Measurements from ENCODE around the gene VDAC1. TPM values are rescaled to one million over a fixed set of nuclear protein-coding genes. Genes with fewer than 3 reads are reported as not detected.
"Not testable (repeated sequence)": the region's sequence is repeated elsewhere in the genome, so short reads cannot be mapped to it uniquely, and the experiment has no call there.

The VDAC1 gene
- total RNA-seq, 1 donor from 2014 or later: 116 TPM

DNA sequence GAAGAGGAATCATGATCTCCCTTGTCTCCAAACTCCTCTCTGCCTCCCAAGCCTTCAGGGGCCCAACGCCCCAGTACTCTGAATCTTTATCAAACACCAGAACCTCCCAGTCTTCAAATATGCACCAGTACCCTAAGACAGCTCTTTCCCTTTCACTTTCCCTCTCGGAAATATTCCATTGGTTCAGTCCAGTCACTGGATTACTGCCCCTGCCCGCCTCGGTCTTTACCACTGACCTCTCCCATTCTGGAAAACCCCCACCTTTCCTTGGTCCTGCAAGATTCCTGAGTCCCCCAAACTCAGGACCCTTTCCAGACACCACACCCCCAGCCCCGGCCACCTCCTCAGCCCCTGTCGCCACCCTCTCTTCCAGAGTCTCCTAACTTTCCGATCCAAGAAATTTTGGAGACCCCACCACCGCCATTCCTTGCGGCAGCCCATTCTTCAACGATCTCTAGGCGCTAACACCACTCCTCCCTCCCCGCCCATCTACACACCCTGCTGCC lies 37.0 kb downstream of the VDAC1 start:
- peak; percentile 22 for DNase-seq

DNA sequence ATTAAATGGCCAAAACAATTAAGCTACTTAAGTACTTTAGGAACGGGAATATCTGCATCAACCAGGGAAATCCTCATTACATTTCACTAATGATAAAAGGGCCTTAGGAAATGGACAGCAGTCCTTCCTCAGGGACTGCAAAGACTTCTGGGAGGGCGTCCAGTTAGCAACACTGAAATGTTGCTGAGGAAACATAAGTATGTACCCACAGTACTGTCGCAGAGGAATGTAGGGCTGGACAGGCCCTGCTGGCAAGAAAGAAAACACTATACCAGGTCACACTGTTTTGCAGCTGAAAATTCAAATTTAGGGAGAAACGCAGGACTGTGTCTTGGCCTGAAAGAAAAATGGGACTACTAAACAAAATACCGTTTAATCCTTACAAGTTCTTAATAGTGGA lies 37.7 kb downstream of the VDAC1 start:
- no peak for DNase-seq

DNA sequence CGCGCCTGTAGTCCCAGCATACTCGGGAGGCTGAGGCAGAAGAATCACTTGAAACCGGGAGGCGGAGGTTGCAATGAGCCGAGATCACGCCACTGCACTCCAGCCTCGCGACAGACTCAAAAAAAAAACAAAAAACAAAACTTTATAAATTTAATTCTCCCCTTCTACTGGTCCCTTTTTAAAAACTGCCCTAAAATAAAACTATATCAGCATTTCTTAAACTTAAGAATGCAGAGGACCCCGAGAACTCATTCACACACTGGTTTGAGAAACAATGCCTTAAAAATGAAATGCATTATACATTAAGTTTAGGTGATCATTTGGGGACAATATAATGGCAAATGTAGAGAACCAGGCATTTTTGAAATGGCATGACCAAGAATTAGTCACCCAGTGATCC lies 38.7 kb downstream of the VDAC1 start:
- DNase-seq: no peak

DNA sequence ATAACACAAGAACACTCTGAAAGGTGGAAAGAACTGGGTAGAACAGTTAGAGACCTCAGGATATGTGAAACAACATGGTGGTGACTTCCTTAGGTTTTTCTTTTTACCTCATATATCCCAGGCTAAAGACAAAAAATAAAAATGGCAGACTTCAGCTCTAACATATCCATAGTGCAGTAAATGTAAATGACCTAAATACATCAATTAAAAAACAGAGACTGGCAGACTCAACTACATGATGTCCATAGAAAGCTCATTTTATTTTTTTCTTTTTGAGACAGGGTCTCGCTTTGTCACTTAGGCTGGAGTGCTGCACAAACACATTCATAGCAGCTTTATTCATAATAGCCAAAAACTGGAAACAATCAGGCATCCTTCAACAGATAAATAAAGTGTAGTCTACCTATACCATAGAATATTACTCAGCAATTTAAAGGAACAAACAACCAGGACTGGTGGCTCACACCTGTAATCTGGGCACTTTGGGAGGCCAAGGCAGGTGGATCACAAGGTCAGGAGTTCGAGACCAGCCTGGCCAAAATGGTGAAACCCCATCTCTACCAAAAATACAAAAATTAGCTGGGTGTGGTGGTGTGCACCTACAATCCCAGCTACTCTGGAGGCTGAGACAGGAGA lies 41.2 kb downstream of the VDAC1 start:
- DNase-seq: no peak

DNA sequence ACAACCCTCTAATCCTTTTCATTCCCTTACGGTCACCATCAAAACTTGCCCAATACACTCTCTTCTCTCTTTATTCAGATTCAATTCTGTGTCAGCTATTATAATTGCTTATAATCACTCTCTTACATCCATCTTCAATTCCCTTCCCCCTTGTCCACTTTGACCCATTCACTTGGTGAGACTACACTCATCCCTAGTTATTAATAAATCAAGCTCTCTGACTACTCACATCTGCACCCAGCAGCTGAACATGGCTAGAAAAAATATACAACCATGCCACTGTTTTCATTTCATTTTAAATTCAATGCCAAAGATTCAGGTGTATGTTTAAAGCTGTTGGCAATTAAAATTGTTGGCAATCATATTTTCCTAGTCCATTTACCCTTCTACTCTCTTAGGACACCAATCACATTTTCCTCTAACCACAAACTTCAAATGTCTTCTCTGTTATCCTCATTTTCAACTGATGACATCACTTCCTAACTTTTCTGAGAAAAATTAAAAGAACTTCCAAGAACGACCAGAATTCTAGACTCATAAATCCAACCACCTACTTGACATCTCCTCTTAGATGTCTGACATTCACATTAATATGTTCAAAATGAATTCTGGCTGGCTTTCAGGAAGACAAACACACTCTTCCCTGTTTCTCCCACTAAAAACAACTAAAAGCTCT lies 41.8 kb downstream of the VDAC1 start:
- no peak for DNase-seq

DNA sequence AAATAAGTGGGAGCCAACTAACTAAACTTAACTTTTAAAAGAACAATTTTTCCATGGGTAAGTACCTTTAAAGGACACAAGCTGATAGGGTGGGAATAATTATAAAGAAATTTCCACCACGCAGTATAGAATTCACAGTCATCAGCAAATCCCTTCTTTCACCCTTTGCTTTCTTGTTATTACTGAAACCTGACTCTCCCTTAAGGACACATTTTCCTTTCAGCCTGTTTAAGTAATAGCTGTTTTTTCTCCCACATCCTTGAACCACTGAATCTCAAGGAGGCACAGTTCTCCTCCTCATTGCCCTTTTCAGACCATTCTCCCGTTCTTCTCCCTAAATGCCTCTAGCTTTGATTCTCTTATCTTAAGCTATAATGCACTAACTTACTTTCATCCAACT lies 42.6 kb downstream of the VDAC1 start:
- DNase-seq: no peak

DNA sequence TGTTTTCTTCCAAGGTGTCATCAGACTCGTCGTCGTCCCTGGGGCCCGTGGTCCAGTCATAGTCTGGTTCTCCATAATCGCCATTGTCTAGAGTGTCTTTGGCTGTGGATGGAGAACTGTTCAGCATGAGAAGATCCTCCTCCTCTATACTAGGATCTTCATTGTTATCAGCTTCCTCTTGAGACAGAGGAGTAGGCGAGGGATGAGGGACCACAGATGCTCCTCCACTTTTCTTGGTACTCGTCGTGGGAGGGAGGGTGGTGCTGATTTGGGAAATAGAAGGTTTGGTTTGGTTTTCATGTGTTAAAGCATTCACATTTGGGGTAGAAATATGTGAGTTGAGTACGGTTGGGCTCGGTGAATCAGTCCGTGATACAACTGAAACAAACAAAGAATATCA lies 45.1 kb downstream of the VDAC1 start:
- no peak for DNase-seq

DNA sequence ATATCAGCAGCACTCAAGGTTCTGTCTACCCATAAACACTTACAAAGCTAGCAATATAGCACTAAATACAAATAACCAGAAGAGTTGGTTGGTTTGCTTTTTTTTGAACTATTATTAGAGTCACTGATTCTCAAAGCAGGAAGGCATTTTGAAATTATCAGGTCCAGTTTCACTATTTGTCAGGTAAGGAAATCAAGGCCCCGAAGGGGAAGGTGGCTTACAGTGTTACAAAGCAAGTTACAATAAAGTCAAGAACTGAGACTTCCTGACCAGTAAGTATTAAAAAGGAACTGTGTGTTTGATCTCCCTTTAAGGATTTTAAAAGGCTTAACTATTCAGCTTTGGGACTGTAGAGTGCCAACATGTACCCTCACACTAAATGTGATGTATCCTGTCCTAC lies 47.2 kb downstream of the VDAC1 start:
- no peak for DNase-seq

DNA sequence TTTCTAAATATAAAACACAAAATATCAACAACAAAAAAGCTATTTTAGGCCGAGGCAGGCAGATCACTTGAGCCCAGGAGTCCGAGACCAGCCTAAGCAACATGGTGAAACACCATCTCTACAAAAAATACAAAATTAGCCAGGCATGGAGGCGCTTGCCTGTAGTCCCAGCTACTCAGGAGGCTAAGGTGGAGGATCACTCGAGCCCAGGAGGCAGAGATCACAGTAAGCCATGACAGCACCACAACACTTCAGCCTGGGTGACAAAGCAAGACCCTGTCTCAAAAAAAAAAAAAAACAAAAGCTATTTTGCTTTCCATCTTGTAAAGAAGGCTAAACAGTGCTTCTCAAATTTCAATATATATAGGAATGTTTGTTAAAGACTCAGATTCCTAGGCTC lies 47.7 kb downstream of the VDAC1 start:
- no peak for DNase-seq

DNA sequence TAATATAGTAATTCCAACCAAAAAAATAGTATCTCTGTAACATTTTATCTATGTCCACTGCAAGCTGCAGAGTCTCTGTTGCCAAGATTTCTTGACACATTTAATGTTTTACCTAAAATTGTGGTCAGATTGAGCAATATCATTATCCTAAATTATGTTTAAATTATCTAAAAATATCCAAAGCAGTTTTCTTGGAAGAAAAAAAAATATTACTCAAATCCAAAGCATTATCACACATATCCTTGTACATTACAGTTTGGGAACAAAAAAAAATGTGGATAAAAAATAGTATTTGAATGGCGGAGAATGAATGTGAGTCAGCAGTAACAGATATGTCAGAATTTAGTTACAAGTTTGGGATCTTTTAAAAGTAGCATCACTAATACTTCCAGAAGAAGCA lies 48.6 kb downstream of the VDAC1 start:
- DNase-seq: not testable (repeated sequence)

DNA sequence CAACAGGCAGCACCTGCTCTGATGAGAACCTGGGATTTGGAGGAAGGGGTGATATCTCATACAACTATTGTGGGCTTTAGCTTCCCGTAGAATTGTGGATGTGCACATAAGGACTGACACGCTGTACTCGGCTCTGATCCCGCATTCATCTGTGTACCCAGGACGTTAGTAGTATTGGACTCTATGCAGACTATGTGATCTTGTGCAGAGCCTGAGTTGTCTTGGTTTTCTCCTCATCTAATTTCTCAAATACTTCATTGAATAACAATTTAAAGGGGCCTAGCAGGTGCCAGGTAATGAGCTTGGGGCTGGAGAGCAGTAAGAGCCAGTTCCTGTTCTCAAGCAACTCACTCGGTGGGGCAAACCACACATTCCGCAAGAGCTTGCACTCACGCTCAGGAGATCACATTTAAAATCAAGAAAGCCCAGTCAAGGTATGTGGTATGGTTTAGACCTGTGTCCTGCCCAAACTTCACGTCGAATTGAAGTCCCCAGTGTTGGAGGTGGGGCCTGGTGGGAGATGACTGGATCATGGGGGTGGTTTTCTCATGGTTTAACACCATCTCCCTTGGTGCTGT lies 51.1 kb downstream of the VDAC1 start:
- no peak for DNase-seq

DNA sequence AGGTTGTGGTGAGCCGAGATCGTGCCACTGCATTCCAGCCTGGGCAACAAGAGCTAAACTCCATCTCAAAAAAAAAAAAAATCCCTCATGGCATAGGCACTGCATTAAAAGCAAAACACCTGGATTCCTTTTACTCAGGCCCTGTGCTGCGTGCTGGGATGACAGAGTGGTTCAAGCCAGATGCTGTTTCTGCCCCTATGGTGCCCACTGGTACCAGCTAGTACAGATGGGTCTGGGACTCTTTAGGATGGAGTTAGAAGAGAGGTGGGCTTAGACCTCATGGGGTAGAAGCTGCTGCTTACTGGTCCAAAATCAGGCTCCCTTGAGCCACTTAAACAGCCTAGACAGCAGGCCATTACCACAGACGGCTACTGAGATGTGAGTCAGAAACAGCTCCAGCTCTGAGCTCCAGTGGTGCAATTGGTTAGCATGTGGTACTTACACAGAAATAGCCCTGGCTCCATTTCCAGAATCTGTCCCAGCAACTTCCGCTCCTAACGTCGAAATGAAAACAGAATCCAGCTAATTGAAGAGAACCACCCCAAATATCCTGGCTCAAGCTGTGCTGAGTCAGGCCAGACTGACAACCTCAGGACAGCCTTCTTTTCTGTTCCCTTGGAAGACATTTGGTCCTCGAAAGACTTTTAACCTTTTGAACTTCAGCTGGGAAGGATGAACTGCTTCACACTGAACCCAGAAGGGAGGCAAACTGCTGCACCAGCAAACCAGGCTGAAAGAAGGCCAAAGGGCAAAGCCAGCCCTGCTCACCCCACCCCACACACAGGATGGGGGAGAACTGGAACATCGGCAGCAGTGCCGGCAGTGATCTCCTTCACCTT lies 51.8 kb downstream of the VDAC1 start:
- peak; percentile 16 for DNase-seq

DNA sequence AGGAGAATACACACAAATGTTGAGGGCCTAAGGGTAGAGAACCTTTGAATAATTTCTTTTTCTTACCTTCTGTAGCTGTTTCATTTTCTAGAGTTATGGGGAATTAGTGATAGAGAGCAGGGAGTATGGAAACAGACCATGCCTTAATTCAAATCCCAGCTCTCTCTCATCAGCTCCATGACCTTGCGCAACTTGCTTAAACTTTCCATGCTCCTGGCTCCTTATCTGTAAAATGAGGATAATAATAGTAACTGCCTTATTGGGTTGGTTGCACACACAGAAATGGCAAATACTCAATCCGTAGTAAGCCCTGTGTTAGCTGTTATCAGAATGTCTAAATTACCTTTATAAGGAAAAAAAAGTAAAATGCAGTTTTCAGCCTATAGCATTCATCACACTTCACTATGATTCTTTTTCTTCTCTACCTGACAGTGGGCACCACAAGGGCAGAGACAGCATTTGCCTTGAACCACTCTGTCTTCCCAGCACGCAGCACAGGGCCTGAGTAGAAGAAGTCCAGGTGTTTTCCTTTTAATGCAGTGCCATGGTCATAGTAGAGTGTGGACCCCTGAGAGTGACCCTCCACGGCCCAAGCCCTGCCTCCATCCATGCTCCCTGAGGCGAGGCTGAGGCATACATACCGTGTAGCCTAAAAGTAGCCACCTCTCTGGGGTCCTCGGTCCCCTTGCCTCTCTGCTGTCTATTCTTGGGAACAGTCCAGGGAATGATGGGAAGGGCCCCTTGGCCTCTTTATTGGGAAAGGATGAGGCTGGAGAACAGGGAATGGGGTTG lies 53.8 kb downstream of the VDAC1 start:
- no peak for DNase-seq

DNA sequence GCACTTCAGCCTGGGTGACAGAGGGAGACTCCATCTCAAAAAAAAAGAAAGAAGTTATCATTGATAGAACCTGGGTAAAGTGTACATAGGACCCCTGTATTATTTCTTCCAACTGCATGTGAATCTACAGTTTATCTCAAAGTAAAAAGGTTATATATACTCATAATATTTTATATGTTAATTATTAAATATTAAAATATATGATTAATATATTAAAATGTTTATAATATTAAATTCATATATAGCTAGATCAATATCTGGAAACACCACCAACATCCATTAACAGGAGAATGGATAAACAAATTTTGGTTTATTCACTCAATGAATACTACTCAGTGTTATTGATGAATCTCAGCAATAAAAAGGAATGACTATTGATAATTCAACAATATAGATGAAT lies 56.1 kb downstream of the VDAC1 start:
- DNase-seq: no peak

DNA sequence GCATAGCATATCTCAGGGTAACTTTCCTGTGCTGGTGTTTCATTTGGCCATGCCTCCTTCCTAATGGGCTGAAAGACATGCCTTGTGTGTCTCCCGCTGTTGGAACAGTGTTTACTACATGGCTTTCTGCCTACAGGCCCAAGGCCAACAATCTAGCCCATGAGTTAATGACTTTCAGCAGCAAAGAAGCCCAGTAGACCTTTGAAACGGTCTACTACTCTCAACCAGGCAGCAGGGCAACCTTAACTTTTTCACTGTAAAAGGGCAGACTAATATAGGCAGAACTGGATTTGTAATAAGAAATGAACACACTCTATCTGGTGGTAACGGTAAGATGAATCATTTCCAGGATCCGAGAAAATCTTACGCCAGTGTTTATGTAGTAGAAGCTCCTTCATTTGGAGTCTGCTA lies 57.3 kb downstream of the VDAC1 start:
- no peak for DNase-seq

DNA sequence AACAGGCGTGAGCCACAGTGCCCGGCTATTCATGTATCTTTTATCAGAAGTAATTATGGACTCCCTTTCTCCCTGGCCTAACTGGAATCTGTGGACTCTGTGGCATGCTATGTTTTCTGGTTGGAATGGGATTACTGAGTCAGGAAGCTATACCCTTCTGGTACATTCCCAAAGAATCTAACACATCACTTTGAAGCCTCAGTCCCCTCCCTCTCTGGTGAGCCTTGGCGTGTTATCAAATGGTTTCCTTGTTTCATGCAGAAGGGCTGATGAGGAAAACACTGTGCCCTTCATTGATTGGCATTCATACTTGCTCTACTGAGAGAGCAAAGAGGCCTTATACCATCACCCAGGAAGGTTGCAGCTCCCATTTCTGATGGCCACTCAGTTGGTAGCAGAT lies 59.2 kb downstream of the VDAC1 start:
- DNase-seq: no peak

DNA sequence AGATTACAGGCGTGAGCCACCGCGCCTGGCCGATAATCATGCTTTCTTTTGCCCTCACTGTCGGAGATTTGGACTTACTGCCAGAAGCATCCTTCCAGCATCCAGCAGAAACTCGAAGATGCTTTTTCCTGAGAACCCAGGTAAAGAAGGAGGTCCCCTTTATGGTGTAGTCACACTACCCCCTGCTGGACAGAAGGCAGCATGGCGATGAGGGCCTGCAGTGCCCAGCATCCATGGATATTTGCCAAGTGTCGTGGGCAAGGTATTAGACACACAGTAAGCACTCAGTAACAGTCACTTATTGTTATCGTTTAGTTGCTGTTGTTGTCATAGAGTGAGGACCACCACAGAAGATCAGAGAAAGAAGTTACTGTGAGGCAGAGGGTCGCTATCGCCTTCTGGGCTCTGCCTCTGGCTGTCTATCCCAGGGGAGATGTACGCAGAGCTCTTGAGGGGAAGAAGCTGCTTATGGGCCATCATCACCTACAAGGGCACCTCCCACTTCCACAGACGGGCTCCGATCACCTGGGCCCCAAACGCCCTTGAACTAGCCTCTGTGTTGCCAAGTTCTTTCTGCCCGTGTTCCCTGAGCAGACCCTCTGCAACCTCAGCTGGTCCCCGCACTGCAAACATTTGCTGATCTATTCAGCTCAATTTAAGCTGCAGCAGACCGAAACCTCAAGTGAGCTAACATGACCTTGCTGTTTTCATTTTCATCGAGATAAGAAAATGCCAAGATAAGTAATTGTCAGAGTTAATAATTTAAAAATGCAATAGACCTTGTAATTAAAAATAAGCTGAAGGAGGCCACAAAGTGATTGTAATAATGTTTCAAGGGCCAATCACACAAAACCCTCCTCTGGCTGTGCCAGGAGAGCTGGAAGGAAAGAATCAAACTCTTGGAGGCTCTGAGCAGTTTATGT lies 60.3 kb downstream of the VDAC1 start:
- no peak for DNase-seq

DNA sequence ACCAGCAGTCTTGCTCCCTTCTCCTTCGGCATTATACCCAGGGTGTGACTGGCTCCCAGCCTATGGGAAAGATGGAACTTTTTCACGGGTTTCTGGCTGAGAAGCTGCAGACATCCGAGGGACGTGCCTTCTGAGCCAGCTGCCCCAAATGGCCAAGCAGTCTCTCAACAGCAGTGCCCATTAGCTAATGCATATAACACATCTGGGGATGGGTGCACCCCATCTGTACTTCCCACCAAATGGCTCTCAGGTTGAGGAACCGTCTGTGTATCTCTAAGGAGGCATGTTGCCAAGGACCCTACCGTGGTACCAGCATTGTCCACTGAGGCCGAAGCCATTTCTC lies 61.3 kb downstream of the VDAC1 start:
- no peak for DNase-seq

DNA sequence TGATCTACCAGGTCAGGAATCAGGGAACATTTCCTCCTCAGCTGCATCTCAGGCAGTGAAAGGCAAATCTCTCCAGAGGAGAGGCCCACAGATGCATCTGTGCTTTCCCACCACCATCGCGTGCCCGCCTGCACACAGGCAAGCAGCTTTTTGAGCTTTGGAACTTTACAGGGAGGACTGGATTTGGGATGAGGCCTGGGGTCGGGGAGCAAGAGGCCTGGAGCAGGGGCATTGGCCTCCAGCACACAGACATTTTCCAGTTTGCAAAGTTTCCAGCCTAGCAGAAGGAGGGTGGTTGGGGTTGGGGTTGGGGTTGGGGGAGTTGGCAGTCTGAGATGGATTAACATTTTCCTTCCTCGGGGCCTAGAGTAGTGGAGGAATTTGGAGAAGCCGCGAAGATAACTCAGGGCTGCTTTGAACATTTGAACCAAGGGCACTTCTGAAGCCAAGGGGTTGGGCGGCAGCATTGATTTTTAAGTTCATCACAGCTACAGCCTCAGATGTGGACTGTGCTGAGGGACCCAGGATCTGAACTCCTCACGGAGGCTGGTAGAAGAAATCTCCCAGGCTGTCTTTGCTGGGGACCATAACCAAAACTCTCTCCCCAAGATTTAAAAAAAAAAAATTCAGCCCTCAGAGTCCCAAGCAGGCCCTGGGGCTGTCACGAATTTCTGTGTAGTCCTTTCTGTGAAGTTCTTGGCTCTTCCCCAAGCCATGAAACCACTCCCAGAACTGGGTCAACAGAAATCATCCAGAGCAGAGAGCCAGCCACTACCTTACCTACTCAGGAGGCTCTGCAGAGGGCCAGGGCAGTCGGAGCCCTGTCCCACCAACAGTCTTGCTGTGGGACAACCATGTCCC lies 61.9 kb downstream of the VDAC1 start:
- DNase-seq: no peak
